Ammon's horn (tissue), 1 donor: ENCODE measurements around the gene PLCB3.

Experiments
- DNase-seq: peaks from one replicate; pipeline ENCODE4 v3.0.0-alpha.2; 2016; ENCODE audit warnings: low spot score

Gene PLCB3

GRCh38 chr11:64251016-64251752, at the start of gene PLCB3:
PLCB3 (plus strand) TSS chr11:64251530; CDS start chr11:64251650, 120 bp downstream.
- DNase-seq = peak; percentile 38

- no peak for DNase-seq
Measured at GRCh38 chr11:64201543-64201942, 49.8 kb upstream of the PLCB3 start.

- no peak for DNase-seq
Measured at GRCh38 chr11:64202992-64203391, 48.3 kb upstream of the PLCB3 start.

GRCh38 chr11:64203421-64204079, 47.8 kb upstream of the PLCB3 start:
- DNase-seq = no peak

GRCh38 chr11:64204080-64204440, 47.3 kb upstream of the PLCB3 start:
- DNase-seq = no peak

- DNase-seq = peak; percentile 95
Measured at GRCh38 chr11:64204464-64204989, 46.8 kb upstream of the PLCB3 start.

GRCh38 chr11:64206457-64207255, 44.7 kb upstream of the PLCB3 start, which contains the start of gene FERMT3:
FERMT3 (plus strand) TSS chr11:64206721; CDS start chr11:64207365, 644 bp downstream.
- no peak for DNase-seq

GRCh38 chr11:64207256-64208085, 43.9 kb upstream of the PLCB3 start:
- DNase-seq = peak; percentile 68

GRCh38 chr11:64208086-64208795, 43.1 kb upstream of the PLCB3 start:
- DNase-seq = no peak

GRCh38 chr11:64208796-64209562, 42.4 kb upstream of the PLCB3 start:
- no peak for DNase-seq

GRCh38 chr11:64209563-64209843, 41.8 kb upstream of the PLCB3 start:
- DNase-seq = no peak

GRCh38 chr11:64210301-64211020, 40.9 kb upstream of the PLCB3 start:
- DNase-seq = no peak

GRCh38 chr11:64211181-64211872, 40.0 kb upstream of the PLCB3 start:
- no peak for DNase-seq

GRCh38 chr11:64216879-64217278, 34.5 kb upstream of the PLCB3 start:
- no peak for DNase-seq

GRCh38 chr11:64218628-64219353, 32.5 kb upstream of the PLCB3 start:
- DNase-seq = no peak

GRCh38 chr11:64219354-64219684, 32.0 kb upstream of the PLCB3 start:
- DNase-seq = no peak

- DNase-seq = no peak
Measured at GRCh38 chr11:64219755-64220154, 31.6 kb upstream of the PLCB3 start.

- no peak for DNase-seq
Measured at GRCh38 chr11:64220271-64220670, 31.1 kb upstream of the PLCB3 start.

GRCh38 chr11:64220798-64221197, 30.5 kb upstream of the PLCB3 start:
- DNase-seq = no peak
